GM21825 (cell line): Measurements from ENCODE around the gene DLGAP4.

ENCODE experiments used
- ATAC-seq: cut with Tn5 transposase; IDR thresholded peaks from one replicate; pipeline ENCODE4 v1.9.1; 2021; ENCODE audit warnings: mild to moderate bottlenecking, moderate library complexity; ENCODE audit not compliant: unreplicated experiment

The DLGAP4 gene

DNA sequence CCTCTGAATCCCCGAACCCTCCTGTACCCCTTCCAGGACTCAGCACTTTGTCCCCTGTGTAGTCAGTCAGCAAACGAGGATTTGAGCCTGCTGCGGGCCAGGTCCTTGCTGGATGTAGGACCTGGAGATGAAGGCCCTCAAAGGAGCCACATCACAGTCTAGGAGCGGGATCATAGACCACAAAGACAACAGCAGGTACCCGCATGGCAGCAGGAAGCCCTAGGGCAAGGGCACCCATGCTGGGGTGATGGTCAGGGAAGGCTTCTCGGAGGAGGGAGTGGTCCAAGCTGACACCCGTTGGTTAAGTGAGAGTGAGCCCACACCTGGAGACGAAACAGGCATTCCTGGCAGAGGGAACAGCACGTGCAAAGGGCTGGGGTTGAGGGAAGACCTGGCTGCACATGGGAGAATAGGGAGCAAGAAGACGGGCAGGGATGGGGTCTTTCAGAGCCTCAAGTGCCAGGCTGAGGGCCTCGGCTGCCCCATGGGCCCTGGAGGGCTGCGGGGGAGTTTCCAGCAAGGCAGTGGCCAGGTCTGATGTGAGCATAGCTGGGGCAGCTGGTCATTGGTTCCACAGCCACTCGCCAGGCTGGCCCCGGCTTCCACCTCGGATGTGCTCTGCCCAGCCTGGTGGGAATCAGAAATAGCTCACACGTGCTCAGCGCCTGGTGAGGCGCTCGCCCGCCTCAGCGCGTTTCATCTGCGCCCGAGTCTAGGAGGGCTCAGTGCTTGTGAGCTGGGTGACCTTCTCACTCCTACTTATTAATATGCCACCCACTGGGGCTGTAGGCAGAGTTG lies 15.0 kb downstream of the DLGAP4 start:
- no peak for ATAC-seq

DNA sequence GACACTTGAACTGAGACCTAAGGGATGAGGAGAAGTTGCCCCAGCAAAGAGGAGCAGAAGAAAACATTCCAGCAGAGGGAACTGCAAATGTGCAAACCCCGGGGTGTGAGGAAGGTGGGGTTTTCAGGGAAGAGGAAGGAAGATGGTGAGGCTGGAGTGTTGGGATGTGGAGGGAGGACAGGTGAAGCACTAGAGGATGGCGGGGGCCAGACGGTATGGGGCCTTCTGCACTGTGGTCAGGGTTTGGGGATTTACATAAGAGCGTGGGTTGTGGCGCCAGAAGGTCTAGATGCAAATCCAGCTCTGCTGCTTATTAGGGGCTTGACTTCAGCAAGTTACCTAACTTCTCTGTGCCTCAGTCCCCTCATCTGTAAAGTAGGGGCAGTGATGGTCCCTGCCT lies 16.0 kb downstream of the DLGAP4 start:
- no peak for ATAC-seq

DNA sequence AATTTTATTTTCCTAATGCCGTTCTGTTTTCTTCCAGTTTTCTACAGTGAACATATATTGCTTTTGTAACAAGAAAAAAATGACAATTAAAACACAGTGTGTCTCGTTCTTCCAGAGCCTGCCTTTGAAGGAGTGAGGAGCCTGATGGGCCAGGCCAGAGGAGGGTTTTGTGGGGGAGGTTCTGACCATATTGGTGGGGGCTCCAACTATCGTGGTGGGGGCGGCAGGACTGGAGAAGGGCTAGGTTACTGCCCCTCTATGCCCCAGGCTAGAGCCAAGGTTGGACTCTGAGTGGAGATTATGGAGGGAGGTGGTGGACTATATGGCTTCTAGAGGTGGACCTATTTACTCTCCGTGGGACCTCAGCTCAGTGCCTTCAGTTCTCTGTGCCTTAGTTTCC lies 24.0 kb downstream of the DLGAP4 start:
- ATAC-seq, result no peak

DNA sequence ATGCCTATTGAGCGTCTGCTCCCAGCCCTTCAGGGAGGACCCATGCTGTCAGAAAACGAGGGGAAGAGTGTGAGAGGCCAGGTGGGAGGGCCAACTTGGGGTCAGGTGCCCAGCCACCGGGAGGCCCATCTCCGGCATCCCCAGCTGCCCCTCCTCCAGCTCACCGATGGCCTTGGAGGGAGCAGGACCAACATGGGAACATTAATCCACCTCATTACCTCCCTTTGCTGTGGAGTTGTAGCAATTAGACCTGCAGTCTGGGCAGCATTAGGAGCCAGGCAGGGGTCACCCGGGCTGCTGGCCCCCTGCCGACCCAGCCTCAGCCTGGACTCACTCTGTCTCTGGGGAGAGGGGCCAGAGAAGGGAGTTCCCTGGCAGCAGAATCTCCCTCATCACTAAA lies 25.1 kb downstream of the DLGAP4 start:
- no peak for ATAC-seq

DNA sequence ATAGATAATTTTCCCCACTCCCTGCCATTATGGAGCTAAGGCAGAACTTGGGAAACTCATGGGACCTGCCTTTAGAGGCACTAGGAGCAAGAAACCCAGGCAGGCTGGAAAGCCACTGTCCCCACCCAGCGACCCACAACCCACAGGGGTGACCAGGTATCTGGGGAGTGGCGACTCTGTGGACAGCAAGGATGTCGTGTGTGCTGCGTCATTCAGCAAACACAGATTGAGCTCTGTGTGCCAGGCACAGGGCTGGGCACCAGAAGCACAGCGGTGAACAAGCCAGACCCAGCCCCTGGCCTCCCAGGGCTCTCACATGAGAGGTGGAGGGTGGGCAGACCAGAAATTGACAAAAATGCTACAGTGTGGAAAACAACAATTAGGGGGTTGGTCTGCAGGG lies 27.7 kb downstream of the DLGAP4 start:
- no peak for ATAC-seq

DNA sequence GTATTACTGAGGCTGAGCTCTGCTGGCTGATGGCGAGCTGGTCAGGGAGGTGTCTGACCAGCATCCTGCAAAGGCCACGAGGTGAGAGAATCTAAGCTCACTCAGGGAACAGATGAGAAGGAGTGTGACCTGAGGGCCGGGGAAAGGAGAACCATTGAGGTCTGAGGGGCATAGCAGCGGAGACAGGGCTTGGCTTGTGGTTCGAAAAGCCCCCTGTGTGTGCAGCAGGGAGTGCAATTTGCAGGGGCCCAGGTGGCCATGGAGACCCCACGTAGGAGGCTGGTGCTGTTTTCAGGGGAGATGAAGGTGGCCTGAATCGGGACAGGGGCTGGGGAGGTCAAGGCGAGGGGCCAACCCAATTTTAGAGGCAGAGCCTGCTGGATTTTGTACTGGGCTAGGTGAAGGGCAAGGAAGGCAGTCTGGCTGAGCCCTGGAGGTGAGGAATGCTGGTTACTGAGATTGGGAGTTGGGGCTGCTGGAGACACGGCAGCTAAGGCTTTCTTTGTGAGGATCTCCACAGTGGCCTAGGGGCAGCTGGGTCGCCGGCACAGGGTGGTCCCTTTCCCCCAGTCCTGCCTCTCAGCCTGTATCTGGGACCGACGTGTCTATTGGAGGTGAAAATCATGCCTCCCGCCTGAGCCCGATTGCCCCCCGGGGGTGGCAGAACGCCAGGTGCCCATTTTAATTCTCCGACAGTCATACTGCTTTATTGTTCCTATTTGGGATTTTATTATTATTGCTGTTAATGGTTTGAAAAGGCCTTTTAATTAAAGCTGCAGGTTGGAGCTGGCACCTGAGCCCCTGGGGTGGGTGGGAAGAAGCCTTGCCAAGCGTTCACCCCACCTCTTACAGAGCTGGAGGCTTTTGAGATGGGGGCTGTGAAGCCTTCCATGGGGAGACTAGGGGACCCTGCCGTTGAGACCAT lies 28.4 kb downstream of the DLGAP4 start:
- ATAC-seq, result no peak

DNA sequence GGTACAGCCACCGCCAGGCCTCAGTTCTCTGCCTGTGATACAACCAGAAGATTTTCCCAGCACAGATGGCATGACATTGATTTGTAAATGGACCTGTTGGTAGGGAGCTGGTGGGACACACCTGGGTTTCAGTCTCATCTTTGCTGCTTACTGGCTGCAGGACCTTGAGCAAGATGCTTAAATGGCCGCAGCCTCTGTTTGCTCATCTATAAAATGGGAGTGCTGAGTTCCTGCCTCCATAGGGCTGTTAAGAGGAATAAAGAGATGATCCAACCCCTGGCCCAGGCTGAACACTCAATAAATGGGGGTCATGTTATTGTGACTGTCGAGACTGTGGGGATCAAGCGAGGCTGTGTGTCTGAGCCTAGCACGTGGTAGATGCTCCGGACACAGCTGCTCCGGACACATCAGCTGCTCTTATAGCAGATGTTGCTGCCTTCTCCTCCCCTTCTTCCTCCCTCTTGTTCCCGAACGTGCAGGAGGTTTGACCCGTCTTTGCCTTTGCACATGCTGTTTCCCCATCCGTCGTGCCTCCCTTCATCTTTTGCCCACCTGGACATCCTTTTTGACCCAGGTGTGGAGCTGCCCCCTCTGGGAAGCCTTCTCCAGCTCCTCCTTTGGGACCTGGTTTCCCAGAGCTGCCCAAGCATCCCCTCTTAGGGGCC lies 29.2 kb downstream of the DLGAP4 start:
- ATAC-seq, result no peak

DNA sequence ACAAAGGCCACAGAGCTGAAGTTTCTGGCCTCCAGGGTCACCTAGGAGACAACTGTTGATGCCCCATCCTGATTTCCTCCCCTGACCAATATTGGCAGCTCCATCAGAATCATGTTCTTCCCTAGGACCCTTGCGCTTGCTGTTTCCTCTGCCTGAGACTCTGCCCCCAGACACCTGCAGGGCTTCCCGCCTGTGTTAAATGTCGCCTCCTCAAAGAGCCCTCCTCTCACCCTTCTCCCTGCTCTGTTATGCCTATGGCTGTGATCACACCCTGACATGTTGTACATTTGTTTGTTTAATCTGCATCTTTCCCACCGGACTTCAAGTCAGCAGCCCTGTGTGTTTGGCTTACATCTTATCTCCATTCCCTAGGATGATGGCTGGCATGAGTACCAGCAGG lies 30.1 kb downstream of the DLGAP4 start:
- ATAC-seq, result no peak

DNA sequence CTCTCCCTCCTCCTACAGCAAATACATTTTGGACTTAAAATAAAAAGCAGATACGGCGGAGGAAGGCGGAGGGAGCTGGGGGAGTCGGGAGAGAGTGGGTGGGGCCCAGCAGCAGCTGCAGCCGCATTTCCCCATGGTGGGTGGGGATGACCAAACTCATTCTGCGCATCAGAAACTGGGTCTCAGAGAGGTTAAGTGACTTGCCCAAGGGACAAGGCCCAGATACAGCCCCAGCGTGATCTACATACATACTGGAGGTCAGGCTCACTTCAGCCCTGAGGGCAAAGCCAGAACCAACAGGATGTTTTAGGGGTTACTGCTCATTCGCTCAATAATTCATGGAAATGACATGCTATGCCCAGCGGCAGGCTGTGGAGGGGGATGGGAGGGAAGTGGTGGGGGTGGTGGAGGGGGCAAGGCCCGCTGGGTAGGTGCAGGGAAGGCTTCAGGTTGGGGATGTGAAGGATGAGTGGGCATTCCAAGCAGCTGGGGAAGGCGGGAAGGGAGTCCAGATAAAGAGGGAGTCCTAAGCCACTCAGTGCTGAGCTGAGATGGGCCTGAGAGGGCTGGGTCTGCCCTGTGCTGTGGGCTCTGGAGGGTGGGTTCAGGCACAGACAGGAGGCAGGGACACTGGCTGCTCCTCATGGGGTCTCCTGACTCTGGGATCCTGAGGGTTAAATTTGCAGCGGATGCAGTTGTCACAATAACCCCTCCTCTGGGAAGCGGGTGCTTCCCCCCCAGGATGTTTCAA lies 31.0 kb downstream of the DLGAP4 start:
- no peak for ATAC-seq

DNA sequence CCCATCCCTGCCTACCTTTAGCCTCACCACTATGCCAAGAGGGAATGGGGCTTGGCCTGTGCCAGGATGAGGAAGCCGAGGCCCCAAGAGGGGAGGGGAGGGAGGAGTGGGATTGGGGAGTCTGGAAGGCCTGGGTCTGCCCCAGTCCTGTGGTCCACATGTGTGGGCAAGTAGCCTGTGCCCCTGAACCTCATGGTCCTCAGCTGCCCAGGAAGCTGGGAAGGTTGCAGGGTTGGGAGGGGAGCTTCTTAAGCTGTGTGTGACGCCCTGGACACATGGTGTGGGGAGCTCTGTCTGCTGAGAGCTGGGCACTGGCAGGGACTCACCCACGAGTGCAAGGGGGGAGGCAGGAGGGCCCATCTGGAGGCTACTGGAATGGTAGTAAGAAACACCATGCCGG lies 31.7 kb downstream of the DLGAP4 start:
- no peak for ATAC-seq

DNA sequence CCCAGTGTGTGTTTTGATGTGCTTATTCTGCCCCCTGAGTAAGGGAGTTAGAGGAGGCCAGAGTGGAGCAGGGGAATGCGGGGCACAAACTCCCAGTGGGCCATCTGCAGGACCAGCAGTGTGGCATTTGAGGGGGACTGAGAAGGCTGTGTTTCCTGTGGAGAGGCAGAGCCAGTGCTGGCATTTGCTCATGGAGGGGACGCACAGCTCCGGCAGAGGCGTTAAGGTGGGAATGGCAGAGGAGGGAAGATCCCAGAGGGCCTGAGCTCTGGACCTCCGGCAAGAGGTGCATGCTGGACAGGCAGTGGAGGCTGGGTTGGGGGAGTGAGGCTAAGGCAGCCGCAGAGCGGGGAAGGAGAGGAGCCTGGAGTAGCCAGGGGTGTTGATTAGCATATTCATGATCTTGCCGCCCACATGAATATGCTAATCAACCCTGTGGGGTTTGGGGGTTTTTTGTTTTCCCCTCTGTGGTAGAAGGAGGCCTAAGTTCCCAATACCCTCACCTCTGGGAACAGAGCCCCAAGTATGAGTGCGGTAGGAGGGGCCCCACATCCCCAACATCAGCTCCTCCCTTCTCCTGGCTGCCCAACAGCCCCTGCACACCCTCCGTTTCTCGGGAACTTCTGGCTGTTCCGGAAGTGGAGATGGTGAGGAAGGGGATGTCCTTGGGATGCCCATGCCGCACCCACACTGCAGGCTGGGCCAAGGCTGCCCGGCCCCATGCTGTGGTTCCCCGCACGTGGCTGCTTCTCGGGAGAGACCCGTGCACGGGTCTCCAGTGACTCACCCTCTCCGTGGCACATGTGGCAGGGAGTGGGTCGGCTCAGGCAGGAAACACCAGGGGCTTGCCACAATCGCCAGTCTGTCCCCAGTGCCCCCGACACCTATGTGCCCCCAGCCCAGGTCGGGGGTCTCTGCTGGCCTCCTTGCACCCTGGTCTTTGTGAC lies 33.8 kb downstream of the DLGAP4 start:
- no peak for ATAC-seq

DNA sequence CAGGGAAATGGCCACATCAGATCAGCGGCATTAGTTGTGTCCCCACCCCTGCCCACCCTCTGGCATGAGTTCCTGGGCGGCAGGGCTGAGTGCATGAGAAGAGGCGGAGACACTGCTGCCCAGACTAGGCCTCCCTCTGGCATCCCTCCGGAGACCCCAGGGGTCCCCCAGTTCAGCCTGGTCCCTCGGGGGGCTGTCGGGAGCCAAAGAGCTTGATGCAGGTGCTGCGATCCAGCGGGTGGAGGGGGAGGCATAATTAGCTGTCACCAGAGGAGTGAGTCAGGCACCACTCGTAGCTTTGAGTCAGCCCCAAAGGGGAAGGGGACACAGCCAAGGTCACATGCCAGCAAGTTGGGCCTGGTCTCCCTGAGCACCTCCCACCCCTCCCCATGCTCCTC lies 34.5 kb downstream of the DLGAP4 start:
- ATAC-seq, result no peak

DNA sequence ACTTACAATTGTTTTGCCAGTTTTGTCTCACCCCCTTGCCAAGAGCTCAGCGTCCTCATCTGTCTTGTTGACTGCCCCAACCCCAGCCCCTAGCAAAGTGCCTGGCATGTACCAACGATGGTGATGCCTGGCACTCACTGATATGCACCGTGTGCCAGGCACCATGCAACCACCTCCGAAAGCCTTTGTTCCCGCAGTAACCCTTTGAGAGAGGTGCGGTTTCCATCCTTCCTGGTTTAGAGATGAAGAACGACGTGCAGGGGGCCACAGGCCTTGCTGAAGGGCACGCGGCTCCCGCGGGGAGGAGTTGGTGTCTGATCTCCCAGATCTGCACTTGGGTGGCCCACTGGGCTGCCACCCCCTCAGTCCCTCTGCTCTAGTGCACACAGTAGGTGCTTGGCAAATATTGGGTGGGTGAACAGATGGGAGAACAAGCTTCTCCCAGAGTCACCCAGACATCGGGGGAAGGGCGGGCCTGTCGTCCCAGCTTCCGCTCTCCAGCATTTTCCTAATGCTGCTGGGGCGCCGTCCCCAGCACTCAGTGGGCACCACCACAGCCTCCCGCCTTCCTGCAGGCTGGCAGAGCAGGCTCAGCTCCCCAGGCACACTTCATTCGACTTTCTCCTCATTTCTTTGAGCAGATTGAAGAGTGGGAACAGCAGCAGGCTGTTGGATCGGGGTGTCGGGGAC lies 35.3 kb downstream of the DLGAP4 start:
- no peak for ATAC-seq

DNA sequence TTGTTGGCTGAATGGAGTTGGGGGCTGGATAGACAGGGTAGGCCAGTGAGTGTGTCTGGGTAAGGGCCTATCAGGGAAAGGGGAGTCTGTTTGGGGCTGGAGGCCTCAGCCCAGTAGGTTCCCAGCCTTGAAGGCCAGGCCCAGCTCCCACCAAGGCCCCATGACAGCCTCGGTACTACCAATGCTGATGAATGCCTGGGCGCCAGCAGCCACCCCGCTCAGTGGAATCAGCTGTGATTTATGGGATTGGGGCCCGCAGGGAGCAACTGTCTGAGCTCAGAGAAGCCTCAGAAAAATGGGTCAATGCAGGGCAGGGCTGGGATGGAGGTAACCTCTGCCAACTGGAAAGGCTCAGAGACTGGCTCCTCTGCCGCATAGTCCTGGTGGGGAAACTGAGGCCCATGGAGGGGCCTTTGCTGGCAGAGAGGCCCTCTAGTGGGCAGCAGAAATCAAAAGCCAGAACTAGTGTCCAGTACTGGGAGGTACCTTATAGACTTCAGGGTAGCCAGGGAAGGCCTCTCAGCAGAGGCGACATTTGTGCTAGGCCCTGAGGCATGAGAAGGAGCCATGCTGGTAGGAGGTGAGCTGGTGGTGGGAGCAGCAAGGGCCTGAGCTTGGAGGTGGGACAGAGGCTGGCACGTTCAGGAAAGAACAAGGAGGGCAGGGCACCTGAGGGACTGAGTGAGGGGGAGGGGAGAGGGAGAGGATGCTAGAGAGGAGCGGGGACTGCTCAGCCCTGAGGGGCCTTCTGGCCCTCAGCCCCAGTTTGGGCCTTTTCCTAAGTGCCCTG lies 36.4 kb downstream of the DLGAP4 start:
- no peak for ATAC-seq

DNA sequence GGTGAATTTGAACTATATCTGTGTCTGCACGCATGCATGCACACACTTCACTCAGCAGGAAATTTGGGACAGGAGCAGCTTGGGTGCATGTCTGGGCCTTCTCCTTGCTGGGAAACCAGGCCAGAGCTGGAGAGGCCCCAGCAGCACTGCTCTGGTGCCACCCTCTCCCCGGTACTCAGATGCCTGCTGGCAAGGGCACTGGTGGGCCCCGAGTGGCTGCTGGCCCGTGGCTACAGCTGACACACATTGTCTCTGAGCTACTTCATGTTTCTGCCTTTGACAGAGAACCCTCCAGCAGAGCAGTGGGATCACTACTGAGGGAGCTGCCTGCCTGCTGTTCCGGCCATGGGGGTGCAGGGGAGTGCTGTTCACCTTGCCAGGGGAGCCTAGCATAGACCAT lies 37.5 kb downstream of the DLGAP4 start:
- ATAC-seq, result no peak

DNA sequence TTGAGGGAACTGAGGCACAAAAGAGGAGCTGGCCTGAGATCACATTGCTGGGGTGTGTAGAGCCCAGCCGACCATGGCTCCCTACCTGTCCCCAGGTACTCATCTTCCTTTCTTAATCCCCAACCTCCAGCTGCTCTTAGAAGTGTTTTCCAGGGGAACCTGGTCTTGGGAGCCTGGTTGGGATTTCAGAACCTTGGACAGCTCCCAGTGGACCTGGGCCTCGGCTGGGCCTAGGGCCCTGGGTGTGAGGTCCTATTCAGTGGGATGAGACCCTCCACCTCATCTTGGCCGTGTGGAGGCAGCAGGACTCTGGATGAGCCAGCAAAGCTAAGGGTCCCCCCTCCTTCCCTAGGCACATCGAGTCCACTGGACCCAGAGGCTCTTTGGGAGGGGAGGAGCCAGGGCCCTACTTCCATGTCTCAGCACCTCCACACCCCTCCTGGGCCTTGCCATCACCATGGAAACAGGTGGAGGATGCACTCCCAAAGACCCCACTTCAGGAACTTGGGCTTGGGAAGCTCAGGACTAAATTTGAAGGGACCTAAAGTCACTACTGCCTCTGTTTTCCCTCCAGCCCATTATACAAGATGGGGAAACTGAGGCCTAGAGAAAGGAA lies 38.5 kb downstream of the DLGAP4 start:
- no peak for ATAC-seq

DNA sequence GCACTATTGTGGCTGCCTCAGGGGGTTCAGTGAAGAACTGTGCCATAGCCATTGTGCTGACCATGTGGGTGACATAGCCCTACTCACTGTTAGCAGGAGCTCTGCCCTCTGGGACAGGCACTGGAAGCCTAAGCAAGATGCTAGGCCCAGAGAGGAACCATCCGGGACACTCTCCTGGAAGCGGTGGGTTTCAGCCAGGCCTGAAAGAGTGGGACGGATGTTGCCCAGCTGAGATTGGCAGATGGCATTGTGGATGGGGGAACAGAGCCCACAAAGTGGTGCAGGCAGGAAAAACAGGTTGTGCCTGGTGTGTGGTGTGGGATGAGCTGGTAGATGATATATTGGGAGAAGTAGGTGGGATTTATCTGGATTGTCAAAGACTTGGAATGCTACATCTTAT lies 40.1 kb downstream of the DLGAP4 start:
- no peak for ATAC-seq
